ENCODE results near the gene C6orf136. TPM values are rescaled to one million over a fixed set of nuclear protein-coding genes. Genes with fewer than 3 reads are reported as not detected.
A peak's percentile ranks its signal among the peaks of the same experiment; 100 is the strongest.

C6orf136 gene
- polyA plus RNA-seq, 3 donors, result 2.0 to 18.4 (median 2.7) TPM

DNA sequence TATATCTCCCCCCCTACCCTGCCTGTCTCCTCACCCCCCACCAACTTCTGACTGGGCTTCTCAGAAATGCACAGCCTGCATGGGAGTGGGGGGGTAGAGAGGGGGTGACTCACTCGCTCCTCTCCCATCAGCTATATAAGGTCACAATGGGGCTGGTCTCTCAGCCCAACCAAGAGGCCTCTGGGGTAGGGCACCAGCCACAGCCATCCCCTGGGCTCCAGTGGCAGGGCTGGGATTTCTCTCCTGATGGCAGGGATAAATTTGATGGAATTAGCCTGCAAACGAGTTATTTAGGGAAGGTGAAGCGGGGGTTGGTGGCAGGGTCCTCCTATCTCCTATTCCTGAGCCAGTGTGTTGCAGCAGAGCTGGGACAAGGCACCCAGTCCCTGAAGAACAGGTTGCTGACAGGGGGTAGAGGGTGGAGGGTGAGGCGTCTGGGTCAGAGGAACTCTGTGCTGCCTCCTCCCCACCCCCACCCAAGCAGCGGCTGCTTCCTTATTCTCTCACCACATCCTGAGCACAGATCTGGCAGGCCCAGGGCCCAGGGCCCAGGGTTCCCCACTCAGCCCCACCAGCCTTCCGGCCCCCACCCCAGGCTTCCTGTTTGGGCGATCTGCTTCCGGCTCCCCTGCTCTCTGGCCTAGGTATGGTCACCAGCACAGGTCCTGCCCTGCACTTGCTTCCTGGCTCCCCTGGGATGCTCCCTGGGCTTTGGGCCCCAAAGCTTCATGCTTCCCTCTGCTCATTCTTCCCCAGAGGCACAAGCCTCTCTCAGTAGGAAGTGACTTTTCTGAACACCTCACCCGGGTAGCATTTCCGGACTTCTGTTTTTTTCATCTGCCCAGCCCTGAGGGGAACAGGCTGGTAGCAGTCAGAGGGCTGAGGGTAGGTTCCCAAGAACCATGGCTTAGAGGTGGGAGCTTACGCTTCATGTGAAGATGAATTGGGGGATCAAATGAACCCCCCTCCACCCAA is 35.5 kb downstream of the C6orf136 start:
- Histone ChIP-seq H3K4me3 (replicated peaks in 1 of 3; ENCODE audit: low read depth in 2 of 3, low read length in 3 of 3) (peak overlapping the region; percentile 96 to 100 (median 96)), H3K27me3 (ENCODE audit: control insufficient read depth in 2 of 2, insufficient read depth in 2 of 2, low read length in 2 of 2) (no peaks in the 10 kb centered on the region), H4K20me1 (ENCODE audit: insufficient read depth, low read length) (peaks cover 85% of the 10 kb centered on the region), H3K36me3 (replicated peaks in 1 of 2; ENCODE audit: control insufficient read depth in 1 of 2, insufficient read depth in 2 of 2, low read length in 2 of 2) (peaks cover 26 to 27% of the 10 kb centered on the region in 2 donors), H3K9me3 (replicated peaks in 1 of 2; ENCODE audit: control insufficient read depth in 1 of 2, insufficient read depth in 1 of 2, low read length in 2 of 2) (no peaks in the 10 kb centered on the region), H3K9ac (ENCODE audit: insufficient read depth, low read length, poor library complexity, severe bottlenecking) (peak overlapping the region; percentile 99), H3K4me2 (replicated peaks; ENCODE audit: extremely low read depth, low read length, poor library complexity, severe bottlenecking) (peak overlapping the region; percentile 100), H2AFZ (ENCODE audit: insufficient read depth, low read depth, low read length, poor library complexity, severe bottlenecking) (peak overlapping the region; percentile 28), H3K79me2 (ENCODE audit: insufficient read depth, low read length) (peaks cover 95% of the 10 kb centered on the region), H3K4me1 (ENCODE audit: control insufficient read depth in 1 of 2, insufficient read depth in 2 of 2, low read length in 2 of 2) (peaks cover 46 to 63% of the 10 kb centered on the region in 2 donors), H3K27ac (ENCODE audit: low read depth in 1 of 2, low read length in 2 of 2) (peak overlapping the region; percentile 99)
- TF ChIP-seq, protein P1, sequence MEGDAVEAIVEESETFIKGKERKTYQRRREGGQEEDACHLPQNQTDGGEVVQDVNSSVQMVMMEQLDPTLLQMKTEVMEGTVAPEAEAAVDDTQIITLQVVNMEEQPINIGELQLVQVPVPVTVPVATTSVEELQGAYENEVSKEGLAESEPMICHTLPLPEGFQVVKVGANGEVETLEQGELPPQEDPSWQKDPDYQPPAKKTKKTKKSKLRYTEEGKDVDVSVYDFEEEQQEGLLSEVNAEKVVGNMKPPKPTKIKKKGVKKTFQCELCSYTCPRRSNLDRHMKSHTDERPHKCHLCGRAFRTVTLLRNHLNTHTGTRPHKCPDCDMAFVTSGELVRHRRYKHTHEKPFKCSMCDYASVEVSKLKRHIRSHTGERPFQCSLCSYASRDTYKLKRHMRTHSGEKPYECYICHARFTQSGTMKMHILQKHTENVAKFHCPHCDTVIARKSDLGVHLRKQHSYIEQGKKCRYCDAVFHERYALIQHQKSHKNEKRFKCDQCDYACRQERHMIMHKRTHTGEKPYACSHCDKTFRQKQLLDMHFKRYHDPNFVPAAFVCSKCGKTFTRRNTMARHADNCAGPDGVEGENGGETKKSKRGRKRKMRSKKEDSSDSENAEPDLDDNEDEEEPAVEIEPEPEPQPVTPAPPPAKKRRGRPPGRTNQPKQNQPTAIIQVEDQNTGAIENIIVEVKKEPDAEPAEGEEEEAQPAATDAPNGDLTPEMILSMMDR (IDR thresholded peaks at IDR 0.05), result no peak
- peaks cover 0 to 1% (median 0%) of the 10 kb centered on the region in 7 donors for H3K9me3 Mint-ChIP-seq
- 0% methylated on average over 4 of the region's 11 CpGs for WGBS (ENCODE audit: insufficient coverage)
- peak overlapping the region; percentile 94 to 99 for H3K4me3 Mint-ChIP-seq
- peaks cover 0 to 5% (median 0%) of the 10 kb centered on the region in 3 donors for H3K27me3 Mint-ChIP-seq (ENCODE audit: low read depth in 3 of 3)
- peaks cover 52 to 68% of the 10 kb centered on the region in 2 donors for H3K36me3 Mint-ChIP-seq
- peak; percentile 91 to 93 (median 92) for DNase-seq
- peaks cover 47% of the 10 kb centered on the region for H3K4me1 Mint-ChIP-seq
- intact Hi-C loops (cut with micrococcal nuclease), result loop anchor here in 1 of 2 donors (5.0 kb wide), 1 partner anchor 65 kb away; the partner anchor contains the start of genes MRPS18B and PPP1R10
- H3K27ac Mint-ChIP-seq, result peak overlapping the region; percentile 97 to 100 (median 99)

- WGBS (ENCODE audit: insufficient coverage), result 0% methylated on average over 6 of the region's 7 CpGs
Measured at GRCh38 chr6:30683183-30683979, 36.4 kb downstream of the C6orf136 start.

More at GRCh38 chr6:30683183-30683979, 36.4 kb downstream of the C6orf136 start:
- no peaks in the 10 kb centered on the region for H3K9me3 ChIP-seq (replicated peaks in 1 of 2; ENCODE audit: control insufficient read depth in 1 of 2, insufficient read depth in 1 of 2, low read length in 2 of 2)
- H3K4me1 Mint-ChIP-seq, result peaks cover 57% of the 10 kb centered on the region
- H3K9me3 Mint-ChIP-seq, result peaks cover 0 to 1% (median 0%) of the 10 kb centered on the region in 7 donors
- H3K27me3 Mint-ChIP-seq (ENCODE audit: low read depth in 3 of 3), result peaks cover 0 to 5% (median 0%) of the 10 kb centered on the region in 3 donors
- peak in 2 of 3 donors; percentile 47 to 85 for DNase-seq
- H3K4me2 ChIP-seq (replicated peaks; ENCODE audit: extremely low read depth, low read length, poor library complexity, severe bottlenecking), result peak overlapping the region; percentile 100
- H3K27ac ChIP-seq (ENCODE audit: low read depth in 1 of 2, low read length in 2 of 2), result peak overlapping the region; percentile 99
- peak overlapping the region; percentile 97 to 100 (median 99) for H3K27ac Mint-ChIP-seq
- H3K4me1 ChIP-seq (ENCODE audit: control insufficient read depth in 1 of 2, insufficient read depth in 2 of 2, low read length in 2 of 2), result peaks cover 55 to 72% of the 10 kb centered on the region in 2 donors
- H3K9ac ChIP-seq (ENCODE audit: insufficient read depth, low read length, poor library complexity, severe bottlenecking), result peak overlapping the region; percentile 99
- peak overlapping the region; percentile 96 to 100 (median 96) for H3K4me3 ChIP-seq (replicated peaks in 1 of 3; ENCODE audit: low read depth in 2 of 3, low read length in 3 of 3)
- H3K27me3 ChIP-seq (ENCODE audit: control insufficient read depth in 2 of 2, insufficient read depth in 2 of 2, low read length in 2 of 2), result no peaks in the 10 kb centered on the region
- peak overlapping the region; percentile 94 to 99 for H3K4me3 Mint-ChIP-seq
- H2AFZ ChIP-seq (ENCODE audit: insufficient read depth, low read depth, low read length, poor library complexity, severe bottlenecking), result no peak overlapping the region
- H4K20me1 ChIP-seq (ENCODE audit: insufficient read depth, low read length), result peaks cover 76% of the 10 kb centered on the region
- TF ChIP-seq, protein P1 (IDR thresholded peaks at IDR 0.05), result no peak
- peaks cover 18% of the 10 kb centered on the region in 2 donors for H3K36me3 ChIP-seq (replicated peaks in 1 of 2; ENCODE audit: control insufficient read depth in 1 of 2, insufficient read depth in 2 of 2, low read length in 2 of 2)
- intact Hi-C loops (cut with micrococcal nuclease), result loop anchor here in 1 of 2 donors (5.0 kb wide), 1 partner anchor 66 kb away; the partner anchor contains the start of genes MRPS18B and PPP1R10
- H3K36me3 Mint-ChIP-seq, result peaks cover 47 to 64% of the 10 kb centered on the region in 2 donors
- H3K79me2 ChIP-seq (ENCODE audit: insufficient read depth, low read length), result peaks cover 99% of the 10 kb centered on the region
